HEK293 (cell line): ENCODE results near the gene DENND2C.

Source experiments
- CTCF ChIA-PET: fragments of 350-600 bp; formaldehyde crosslinking; extraction: SDS; loops from one replicate; lab custom pipeline; 2021; ENCODE audit warnings: antibody characterized with exemption; lab: Yijun Ruan, JAX
- POLR2A ChIA-PET: fragments of 300-600 bp; formaldehyde crosslinking; extraction: SDS; loops from one replicate; lab custom pipeline; 2020; ENCODE audit warnings: antibody characterized with exemption, inconsistent platforms; lab: Yijun Ruan, JAX
- H3K27ac ChIP-seq: fragments of 200-500 bp; sonication (Bioruptor generic); 2 replicates; pipeline ENCODE4 v1.5.1; 2014; ENCODE audit warnings: low read depth, low read length, control low read depth, inconsistent platforms; ENCODE audit errors: extremely low read depth
- H3K36me3 ChIP-seq, 2 experiments: fragments of 200-500 bp in 1 of 2; sonication (Bioruptor generic) in 1 of 2; 1 replicate in 1 of 2; 2 replicates in 1 of 2; pipeline ENCODE4 v1.5.1; 2014 to 2017; ENCODE audit warnings: inconsistent platforms in 2 of 2, low read length in 2 of 2; ENCODE audit not compliant: control insufficient read depth in 2 of 2, insufficient read depth in 1 of 2
- H3K4me1 ChIP-seq: fragments of 200-500 bp; sonication (Bioruptor generic); 2 replicates; pipeline ENCODE4 v1.5.1; 2014; ENCODE audit warnings: mild to moderate bottlenecking, low read length, inconsistent platforms; ENCODE audit not compliant: control insufficient read depth, insufficient read depth
- H3K4me3 ChIP-seq: 2 replicates; pipeline ENCODE4 v1.5.1; 2011; ENCODE audit warnings: low read depth, mild to moderate bottlenecking, control low read depth, low read length, moderate library complexity
- H3K9me3 ChIP-seq: fragments of 200-500 bp; sonication (Bioruptor generic); 2 replicates; pipeline ENCODE4 v1.5.1; 2014; ENCODE audit warnings: low read depth, low read length, inconsistent platforms; ENCODE audit not compliant: control insufficient read depth, insufficient read depth
- AEBP2 ChIP-seq: fragments of 450-650 bp; formaldehyde crosslinking; IDR thresholded peaks from 2 replicates; pipeline ENCODE4 v1.5.1; 2016; ENCODE audit warnings: missing biosample characterization, missing genetic modification characterization, borderline replicate concordance
- BCL11B ChIP-seq: fragments of 450-650 bp; formaldehyde crosslinking; IDR thresholded peaks from 2 replicates; pipeline ENCODE4 v1.5.1; 2016; ENCODE audit warnings: low read depth, missing biosample characterization, missing genetic modification characterization
- KLF8 ChIP-seq: fragments of 450-650 bp; formaldehyde crosslinking; IDR thresholded peaks from 2 replicates; pipeline ENCODE4 v1.5.1; 2016; ENCODE audit warnings: missing biosample characterization, missing genetic modification characterization
- KLF9 ChIP-seq: fragments of 450-650 bp; formaldehyde crosslinking; IDR thresholded peaks from 2 replicates; pipeline ENCODE4 v1.5.1; 2016; ENCODE audit warnings: missing biosample characterization, missing genetic modification characterization, low read depth
- PRDM1 ChIP-seq: fragments of 450-650 bp; formaldehyde crosslinking; IDR thresholded peaks from 2 replicates; pipeline ENCODE4; 2016; ENCODE audit warnings: missing biosample characterization, missing genetic modification characterization
- PRDM4 ChIP-seq: fragments of 450-650 bp; formaldehyde crosslinking; IDR thresholded peaks from 2 replicates; pipeline ENCODE4 v1.5.1; 2017; ENCODE audit warnings: missing biosample characterization, missing genetic modification characterization
- PRDM6 ChIP-seq: fragments of 450-650 bp; formaldehyde crosslinking; IDR thresholded peaks from 2 replicates; pipeline ENCODE4 v1.5.1; 2017; ENCODE audit warnings: missing biosample characterization, missing genetic modification characterization
- YY1 ChIP-seq: fragments of 450-650 bp; formaldehyde crosslinking; IDR thresholded peaks from 2 replicates; pipeline ENCODE4 v1.5.1; 2018; ENCODE audit warnings: missing biosample characterization, missing genetic modification characterization
- ZEB2 ChIP-seq: fragments of 450-650 bp; formaldehyde crosslinking; IDR thresholded peaks from 2 replicates; pipeline ENCODE4 v1.5.1; 2016; ENCODE audit warnings: missing biosample characterization, missing genetic modification characterization
- ZFP3 ChIP-seq: fragments of 450-650 bp; formaldehyde crosslinking; IDR thresholded peaks from 2 replicates; pipeline ENCODE4 v1.5.1; 2016; ENCODE audit warnings: low read depth, missing biosample characterization, missing genetic modification characterization
- ZNF146 ChIP-seq: fragments of 450-650 bp; formaldehyde crosslinking; IDR thresholded peaks from 2 replicates; pipeline ENCODE4 v1.5.1; 2016; ENCODE audit warnings: missing biosample characterization, missing genetic modification characterization
- ZNF18 ChIP-seq: fragments of 450-650 bp; formaldehyde crosslinking; IDR thresholded peaks from 2 replicates; pipeline ENCODE4 v1.5.1; 2016; ENCODE audit warnings: missing biosample characterization, missing genetic modification characterization
- ZNF311 ChIP-seq: fragments of 450-650 bp; formaldehyde crosslinking; IDR thresholded peaks from 2 replicates; pipeline ENCODE4 v1.5.1; 2017; ENCODE audit warnings: missing biosample characterization, missing genetic modification characterization, borderline replicate concordance
- ZNF394 ChIP-seq: fragments of 450-650 bp; formaldehyde crosslinking; IDR thresholded peaks from 2 replicates; pipeline ENCODE4 v1.5.1; 2016; ENCODE audit warnings: missing biosample characterization, missing genetic modification characterization, mild to moderate bottlenecking, moderate library complexity, borderline replicate concordance
- ZNF473 ChIP-seq: fragments of 450-650 bp; formaldehyde crosslinking; IDR thresholded peaks from 2 replicates; pipeline ENCODE4 v1.5.1; 2017; ENCODE audit warnings: missing biosample characterization, missing genetic modification characterization
- ZNF626 ChIP-seq: fragments of 450-650 bp; sonication (Bioruptor Pico); formaldehyde crosslinking; IDR thresholded peaks from 2 replicates; pipeline ENCODE4 v1.5.1; 2018; ENCODE audit warnings: missing biosample characterization, missing genetic modification characterization, inconsistent platforms
- ZNF660 ChIP-seq: fragments of 450-650 bp; IDR thresholded peaks from 2 replicates; pipeline ENCODE4 v1.5.1; 2018; ENCODE audit warnings: missing biosample characterization, mild to moderate bottlenecking, missing genetic modification characterization
- ZNF701 ChIP-seq: fragments of 450-650 bp; formaldehyde crosslinking; IDR thresholded peaks from 2 replicates; pipeline ENCODE4 v1.5.1; 2016; ENCODE audit warnings: missing biosample characterization, missing genetic modification characterization
- ZXDB ChIP-seq: fragments of 450-650 bp; formaldehyde crosslinking; IDR thresholded peaks from 2 replicates; pipeline ENCODE4 v1.5.1; 2016; ENCODE audit warnings: missing biosample characterization, missing genetic modification characterization
- TF ChIP-seq, protein P1 (sequence below): fragments of 450-650 bp; formaldehyde crosslinking; IDR thresholded peaks from 2 replicates; pipeline ENCODE4 v1.5.1; 2016; ENCODE audit warnings: missing biosample characterization, missing genetic modification characterization
- TF ChIP-seq, protein P2 (sequence below): IDR thresholded peaks from 2 replicates; pipeline ENCODE4 v1.6.1; 2011; ENCODE audit warnings: mild to moderate bottlenecking, low read depth, low read length, borderline replicate concordance

The DENND2C gene

DNA sequence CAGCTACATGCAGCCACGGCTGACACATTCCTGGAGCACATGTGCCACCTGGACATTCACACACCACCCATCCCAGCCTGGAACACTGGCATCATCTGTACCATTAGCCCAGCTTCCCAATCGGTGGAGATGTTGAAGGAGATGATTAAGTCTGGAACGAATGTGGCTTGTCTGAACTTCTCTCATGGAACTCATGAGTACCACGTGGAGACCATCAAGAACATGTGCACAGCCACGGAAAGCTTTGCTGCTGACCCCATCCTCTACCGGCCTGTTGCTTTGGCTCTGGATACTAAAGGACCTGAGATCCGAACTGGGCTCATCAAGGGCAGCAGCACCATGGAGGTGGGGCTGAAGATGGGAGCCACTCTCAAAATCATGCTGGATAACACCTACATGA lies 133.8 kb downstream of the DENND2C start:
- H3K9me3 ChIP-seq: no peaks in the 10 kb centered on the region
- no peak overlapping the region for H3K4me3 ChIP-seq
- ChIA-PET CTCF (interaction anchor here (0.7 kb wide), 1 partner anchor 106 kb away, joined by 3 read pairs; no protein-coding TSS in a partner anchor), POLR2A (no interaction called here)
- H3K27ac ChIP-seq: no peak overlapping the region
- H3K4me1 ChIP-seq: no peaks in the 10 kb centered on the region
- TF ChIP-seq KLF9 (tag by site-specific recombination): no peak
- TF ChIP-seq ZNF18: no peak
- no peak for TF ChIP-seq AEBP2 (tag by site-specific recombination)
- no peak for TF ChIP-seq PRDM4 (tag by site-specific recombination)
- TF ChIP-seq BCL11B (tag by site-specific recombination): no peak
- no peak for TF ChIP-seq PRDM6
- TF ChIP-seq PRDM1 (tag by site-specific recombination): no peak
- no peak for TF ChIP-seq ZFP3
- TF ChIP-seq ZNF311 (tag by site-specific recombination): no peak
- TF ChIP-seq ZNF473: no peak
- TF ChIP-seq ZXDB (tag by site-specific recombination): no peak
- TF ChIP-seq ZNF626 (tag by site-specific recombination): no peak
- H3K36me3 ChIP-seq: no peaks in the 10 kb centered on the region

GRCh38 chr1:114535401-114535800 lies 134.4 kb downstream of the DENND2C start:
- no peaks in the 10 kb centered on the region for H3K4me1 ChIP-seq
- TF ChIP-seq ZNF701 (tag by site-specific recombination): no peak
- TF ChIP-seq ZNF660: no peak
- TF ChIP-seq ZEB2 (tag by site-specific recombination): no peak
- TF ChIP-seq, protein P1, sequence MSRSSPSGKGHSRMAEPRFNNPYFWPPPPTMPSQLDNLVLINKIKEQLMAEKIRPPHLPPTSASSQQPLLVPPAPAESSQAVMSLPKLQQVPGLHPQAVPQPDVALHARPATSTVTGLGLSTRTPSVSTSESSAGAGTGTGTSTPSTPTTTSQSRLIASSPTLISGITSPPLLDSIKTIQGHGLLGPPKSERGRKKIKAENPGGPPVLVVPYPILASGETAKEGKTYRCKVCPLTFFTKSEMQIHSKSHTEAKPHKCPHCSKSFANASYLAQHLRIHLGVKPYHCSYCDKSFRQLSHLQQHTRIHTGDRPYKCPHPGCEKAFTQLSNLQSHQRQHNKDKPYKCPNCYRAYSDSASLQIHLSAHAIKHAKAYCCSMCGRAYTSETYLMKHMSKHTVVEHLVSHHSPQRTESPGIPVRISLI: no peak
- TF ChIP-seq, protein P2, sequence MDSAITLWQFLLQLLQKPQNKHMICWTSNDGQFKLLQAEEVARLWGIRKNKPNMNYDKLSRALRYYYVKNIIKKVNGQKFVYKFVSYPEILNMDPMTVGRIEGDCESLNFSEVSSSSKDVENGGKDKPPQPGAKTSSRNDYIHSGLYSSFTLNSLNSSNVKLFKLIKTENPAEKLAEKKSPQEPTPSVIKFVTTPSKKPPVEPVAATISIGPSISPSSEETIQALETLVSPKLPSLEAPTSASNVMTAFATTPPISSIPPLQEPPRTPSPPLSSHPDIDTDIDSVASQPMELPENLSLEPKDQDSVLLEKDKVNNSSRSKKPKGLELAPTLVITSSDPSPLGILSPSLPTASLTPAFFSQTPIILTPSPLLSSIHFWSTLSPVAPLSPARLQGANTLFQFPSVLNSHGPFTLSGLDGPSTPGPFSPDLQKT: no peak
- TF ChIP-seq ZNF394 (tag by site-specific recombination): no peak
- TF ChIP-seq ZNF146 (tag by site-specific recombination): no peak
- no peak for TF ChIP-seq YY1
- no peak for TF ChIP-seq KLF8
- no peak overlapping the region for H3K4me3 ChIP-seq
- ChIA-PET CTCF (interaction anchor here (0.6 to 0.7 kb wide), 2 partner anchors 63 to 106 kb away, joined by 3 to 4 read pairs; no protein-coding TSS in a partner anchor), POLR2A (no interaction called here)
- no peaks in the 10 kb centered on the region for H3K36me3 ChIP-seq
- no peak overlapping the region for H3K27ac ChIP-seq
- H3K9me3 ChIP-seq: no peaks in the 10 kb centered on the region
